DMS 273 treated with DMSO at 0.1 percent for 48 hours (cell line): ENCODE data around the gene TLN1.
A peak's percentile ranks its signal among the peaks of the same experiment; 100 is the strongest.

Experiments used
- DNase-seq: peaks from one replicate; lab custom pipeline; 2025; lab: John Stamatoyannopoulos, UW

Gene TLN1

DNA sequence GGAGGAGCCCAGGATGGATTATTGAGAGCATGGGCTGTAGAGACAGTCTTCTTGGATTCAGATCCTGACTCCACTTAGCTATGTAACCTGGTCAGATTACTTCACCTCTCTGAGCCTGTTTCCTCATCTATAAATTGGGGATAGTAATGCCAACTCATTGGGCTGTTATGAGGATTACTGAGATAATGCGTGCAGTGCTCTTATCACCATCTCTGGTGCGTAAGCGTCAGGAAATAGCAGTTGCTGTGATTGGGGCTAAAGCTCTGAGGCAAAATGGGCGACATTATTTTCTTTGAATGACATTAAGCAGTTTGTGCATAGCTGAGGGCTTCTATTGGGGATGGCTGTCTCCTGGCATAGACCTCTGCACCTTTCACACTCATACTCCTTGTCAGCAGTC lies 23.1 kb upstream of the TLN1 start:
- no peak for DNase-seq

GRCh38 chr9:35754264-35754663 lies 22.3 kb upstream of the TLN1 start, which contains the start of gene MSMP:
MSMP (minus strand) TSS chr9:35754276; CDS start chr9:35754129, 147 bp downstream.
- DNase-seq = no peak

DNA sequence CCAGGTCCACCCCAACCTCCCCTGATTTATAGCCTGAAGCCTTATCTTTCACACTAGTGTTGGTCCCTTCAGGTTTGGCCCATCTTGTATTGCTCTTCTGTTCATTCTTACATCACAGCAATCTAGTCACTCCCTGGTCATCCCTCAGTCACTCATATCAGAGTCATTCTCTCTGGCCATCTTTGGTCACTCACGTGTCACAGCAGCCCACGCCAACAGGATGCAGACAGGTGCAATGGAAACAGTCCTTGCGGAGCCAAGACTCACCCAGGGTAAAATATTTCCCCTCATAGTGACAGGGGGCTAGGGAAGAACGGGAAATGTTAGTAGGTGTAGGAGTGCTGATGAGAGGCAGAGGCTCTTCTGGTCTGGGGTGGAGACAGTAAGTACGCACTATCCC lies 21.5 kb upstream of the TLN1 start:
- no peak for DNase-seq

DNA sequence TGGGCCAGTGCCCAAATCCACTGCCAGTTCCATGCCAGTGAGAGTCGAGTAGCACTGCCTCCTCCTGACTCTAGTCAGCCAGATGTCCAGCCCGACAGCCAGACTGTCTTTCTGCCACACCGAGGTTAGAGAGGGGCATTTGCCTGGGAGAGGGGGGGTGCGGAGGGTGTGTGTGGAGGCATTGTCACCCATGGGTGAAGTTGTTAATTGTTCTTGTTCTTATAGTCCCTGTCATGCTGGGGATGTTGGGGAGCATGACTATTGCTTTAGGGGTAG lies 18.2 kb upstream of the TLN1 start:
- DNase-seq = no peak

DNA sequence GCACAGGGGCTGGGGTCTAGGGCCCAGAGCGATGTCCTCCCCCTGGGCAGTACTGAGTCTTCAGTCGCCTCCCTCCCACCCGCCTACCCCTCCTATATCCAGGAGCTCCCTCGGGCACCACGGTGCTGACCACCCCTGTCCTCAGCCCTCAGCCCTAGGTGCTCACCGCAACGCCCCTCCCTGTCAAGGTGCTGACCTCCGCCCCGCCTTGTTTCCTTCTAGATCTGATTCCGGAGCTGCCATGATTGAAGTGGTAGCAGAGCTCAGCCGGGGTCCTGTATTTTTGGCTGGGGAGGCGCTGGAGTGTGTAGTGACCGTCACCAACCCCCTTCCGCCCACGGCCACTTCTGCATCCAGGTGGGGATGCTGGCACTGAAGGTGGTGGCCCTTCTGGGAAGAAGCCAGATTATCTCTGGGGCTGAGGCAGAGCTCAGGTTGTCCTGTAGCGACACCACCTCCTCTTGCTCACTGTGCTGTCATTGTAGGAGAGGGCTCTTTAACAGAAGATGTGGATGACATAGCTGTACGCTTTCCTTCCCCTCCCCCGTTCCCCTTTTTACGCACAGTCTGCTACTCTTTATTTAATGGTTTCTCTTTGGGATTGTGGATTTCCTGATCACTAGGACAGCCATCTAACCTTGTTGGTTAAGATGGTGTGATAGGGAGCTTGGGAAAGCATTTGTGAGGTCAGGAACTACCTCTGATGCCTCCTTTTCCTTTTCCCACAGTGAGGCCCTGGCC lies 17.7 kb upstream of the TLN1 start:
- no peak for DNase-seq

DNA sequence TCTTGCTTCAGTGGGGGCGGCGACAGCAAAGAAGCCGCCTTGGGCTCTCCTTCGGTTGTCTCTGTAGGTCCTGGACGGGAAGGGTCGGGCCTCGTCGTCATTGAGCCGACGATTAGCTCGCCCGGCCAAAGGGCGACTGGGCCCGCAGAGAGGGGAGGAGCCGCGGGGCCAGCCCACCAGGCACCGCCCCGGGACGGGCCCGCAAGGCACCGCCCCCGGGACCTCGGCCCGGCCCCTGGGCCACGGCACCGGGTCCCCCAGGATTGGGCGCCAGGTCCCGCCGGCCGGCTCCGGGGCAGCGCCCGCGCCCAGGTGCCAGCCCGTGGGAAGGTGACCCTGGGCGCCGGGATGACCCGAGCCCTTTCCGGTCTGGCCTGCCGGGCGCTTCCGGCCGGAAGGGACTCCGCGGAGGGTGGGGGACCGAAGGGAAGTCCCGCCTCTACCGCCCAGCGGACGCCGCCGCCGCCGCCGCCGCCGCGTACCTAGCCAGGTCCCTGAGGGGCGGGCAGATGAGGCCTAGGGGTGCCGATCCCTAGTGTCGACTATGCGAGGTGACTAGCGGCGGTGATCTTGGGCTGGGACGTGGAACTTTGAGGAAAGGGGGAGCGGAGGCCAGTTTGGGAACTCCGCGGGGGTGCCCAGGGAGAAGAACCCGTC lies 17.0 kb upstream of the TLN1 start, which contains the start of the genes GBA2 and RGP1:
GBA2 (minus strand) TSS at position 371 of the 657 bp plus-strand sequence. CDS start 524 bp downstream, outside the sequence.
RGP1 (plus strand) TSS at position 430 of the 657 bp plus-strand sequence. CDS start 469 bp downstream, outside the sequence.
- DNase-seq = peak; percentile 6

- DNase-seq = no peak
These were observed 16.4 kb upstream of the TLN1 start for GRCh38 chr9:35748242-35748857.

DNA sequence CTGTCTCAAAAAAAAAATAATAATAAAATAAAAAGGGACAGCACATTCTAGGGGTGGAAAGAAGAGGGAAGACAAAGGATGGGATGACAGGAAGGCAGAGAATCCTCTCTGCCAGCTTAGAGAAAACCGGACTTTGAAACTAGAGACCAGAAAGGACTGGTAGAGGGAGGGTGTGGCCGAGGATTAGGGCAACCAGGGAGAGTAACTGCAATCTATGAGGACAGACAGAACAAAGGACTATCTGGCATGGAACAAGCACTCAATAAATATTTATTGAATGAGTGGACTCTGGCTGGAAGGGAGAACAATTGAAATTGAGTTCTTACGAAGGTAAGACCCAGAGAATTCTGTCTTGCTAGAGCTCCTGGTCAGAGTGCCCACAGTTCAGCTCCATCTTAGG lies 14.6 kb upstream of the TLN1 start:
- DNase-seq = no peak

- DNase-seq = peak; percentile 29
These were observed 13.6 kb upstream of the TLN1 start for GRCh38 chr9:35745569-35745968.

- DNase-seq = no peak
These were observed 12.0 kb upstream of the TLN1 start for GRCh38 chr9:35743880-35744518.

DNA sequence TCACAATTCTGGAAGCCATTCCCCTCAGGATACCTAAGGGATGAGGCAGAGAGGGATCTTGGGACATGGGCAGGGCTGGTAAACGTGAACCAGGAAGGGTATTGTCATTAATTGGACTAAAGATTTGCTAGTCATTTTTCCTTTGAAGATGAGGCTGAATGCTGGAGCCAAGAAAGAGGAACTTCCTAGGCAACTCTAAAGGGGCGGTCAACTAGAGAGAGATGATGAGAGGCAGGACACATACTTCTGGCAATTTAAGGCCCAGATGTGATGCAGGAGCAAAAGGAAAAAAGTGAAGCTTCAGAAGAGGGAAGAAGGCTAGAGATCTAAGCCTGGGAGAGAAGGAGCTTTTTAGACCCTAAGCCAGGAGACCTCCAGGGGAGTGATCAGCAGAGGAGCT lies 11.5 kb upstream of the TLN1 start:
- DNase-seq = no peak

- DNase-seq = no peak
These were observed 9.7 kb upstream of the TLN1 start for GRCh38 chr9:35741740-35742139.

DNA sequence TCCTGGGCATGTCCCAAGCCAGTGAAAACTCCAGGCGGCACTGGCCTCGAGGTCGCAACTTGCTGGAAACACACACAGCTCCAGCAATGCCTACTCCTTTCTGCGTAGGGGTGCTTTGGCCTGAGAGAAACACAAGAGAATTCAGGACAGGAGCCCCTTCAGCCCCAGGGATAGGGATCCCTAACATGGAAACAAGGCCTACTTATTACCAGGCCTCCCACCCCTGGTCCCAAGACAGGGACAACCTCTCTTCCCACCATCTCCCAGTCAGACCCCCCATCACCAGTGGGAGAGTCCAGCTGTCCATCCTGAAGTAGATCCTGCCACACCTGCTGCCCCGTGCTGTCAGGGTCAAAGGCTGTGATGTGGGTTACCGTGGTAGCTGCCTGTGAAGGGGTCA lies 8.2 kb upstream of the TLN1 start:
- no peak for DNase-seq

DNA sequence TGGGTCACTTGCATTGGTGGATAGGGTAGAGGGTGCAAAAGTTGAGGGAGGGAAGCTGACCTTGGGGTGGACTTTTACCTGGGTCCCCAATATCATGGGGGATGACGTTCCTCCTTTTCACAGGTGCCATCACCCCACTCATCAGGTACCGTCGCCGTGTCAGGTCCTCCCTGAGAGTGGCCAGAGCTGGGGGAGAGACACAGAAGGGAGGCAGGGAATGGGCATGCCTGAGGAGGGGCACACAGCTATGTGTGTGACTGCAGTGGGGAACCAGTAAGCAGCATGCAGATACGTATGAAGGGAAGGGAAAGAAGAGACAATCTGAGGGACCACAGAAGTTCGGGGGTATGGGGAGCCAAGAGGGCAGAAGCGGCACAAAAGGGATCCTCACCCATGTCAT lies 6.9 kb upstream of the TLN1 start:
- no peak for DNase-seq

DNA sequence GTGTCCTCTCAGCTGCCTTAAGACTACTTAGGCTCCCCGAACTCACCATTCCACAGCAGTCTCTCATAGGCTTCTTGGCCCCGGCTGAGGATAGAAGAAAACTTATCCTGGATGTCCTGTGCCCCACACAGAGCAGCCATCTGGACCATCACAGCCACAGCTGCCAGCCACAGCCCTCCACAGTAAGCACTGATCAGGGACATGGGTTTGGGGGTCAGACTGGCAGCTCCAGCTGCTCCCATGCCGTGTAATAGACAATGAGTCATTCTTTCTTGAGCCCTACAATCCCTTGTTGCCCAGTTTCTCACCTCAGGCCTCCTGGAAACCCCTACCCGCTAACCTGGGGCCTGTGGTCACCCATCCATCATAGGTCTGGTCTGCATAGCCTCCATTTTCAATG lies 6.2 kb upstream of the TLN1 start:
- peak; percentile 34 for DNase-seq

GRCh38 chr9:35737143-35737542 lies 5.1 kb upstream of the TLN1 start:
- no peak for DNase-seq

DNA sequence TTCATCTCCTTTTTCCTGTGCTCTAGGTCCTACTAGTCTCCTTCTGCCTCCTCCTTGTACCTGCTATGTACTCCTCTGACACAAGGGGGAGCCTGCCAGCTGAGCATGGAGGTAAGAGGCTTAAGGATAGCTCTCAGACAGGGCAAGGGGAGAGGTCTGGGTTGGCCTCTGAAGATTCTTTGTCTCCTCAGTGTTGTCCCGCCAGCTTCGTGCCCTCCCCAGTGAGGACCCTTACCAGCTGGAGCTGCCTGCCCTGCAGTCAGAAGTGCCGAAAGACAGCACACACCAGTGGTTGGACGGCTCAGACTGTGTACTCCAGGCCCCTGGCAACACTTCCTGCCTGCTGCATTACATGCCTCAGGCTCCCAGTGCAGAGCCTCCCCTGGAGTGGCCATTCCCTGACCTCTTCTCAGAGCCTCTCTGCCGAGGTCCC lies 4.2 kb upstream of the TLN1 start:
- DNase-seq = peak; percentile 41

DNA sequence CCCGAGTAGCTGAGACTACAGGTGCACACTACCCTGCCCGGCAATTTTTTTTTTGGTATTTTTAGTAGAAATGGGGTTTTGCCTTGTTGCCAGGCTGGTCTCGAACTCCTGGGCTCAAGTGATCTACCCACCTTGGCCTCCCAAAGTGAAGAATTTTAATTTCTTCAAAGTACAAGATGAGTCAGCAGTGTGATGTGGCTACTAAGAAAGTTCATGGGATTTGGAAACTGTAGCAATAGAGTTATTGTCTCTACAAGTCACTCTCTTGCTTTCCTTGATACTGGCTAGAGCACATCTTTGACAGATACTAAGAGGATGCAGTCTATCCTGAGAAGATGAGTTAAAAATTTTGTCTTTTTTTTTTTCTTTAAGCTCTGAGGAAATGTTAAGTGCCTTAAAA lies 2.1 kb upstream of the TLN1 start:
- no peak for DNase-seq

DNA sequence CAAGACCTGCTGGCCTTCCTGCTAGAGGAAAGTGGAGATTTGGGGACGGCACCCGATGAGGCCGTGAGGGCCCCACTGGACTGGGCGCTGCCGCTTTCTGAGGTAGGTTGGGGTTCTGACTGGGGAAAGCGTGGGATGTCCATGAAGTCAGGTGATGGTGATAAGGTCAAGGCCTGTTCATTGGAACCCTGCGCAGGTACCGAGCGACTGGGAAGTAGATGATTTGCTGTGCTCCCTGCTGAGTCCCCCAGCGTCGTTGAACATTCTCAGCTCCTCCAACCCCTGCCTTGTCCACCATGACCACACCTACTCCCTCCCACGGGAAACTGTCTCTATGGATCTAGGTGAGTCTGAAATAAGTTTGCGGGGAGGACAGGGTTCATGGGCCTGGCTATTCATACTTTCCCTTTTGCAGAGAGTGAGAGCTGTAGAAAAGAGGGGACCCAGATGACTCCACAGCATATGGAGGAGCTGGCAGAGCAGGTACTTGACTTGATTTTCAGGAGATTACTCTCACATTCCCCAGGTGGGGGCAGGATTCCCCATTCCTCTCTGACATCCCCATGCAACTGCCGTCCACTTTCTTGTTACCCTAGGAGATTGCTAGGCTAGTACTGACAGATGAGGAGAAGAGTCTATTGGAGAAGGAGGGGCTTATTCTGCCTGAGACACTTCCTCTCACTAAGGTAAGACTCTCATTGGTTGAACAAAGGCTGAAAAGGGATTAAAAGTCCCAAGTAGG lies 976 bp upstream of the TLN1 start:
- peak; percentile 62 for DNase-seq

GRCh38 chr9:35731415-35732184 lies 395 bp downstream of the TLN1 start:
- no peak for DNase-seq

GRCh38 chr9:35730486-35730854 lies 1.5 kb downstream of the TLN1 start:
- no peak for DNase-seq
